Neural progenitor cell (in vitro differentiated cells): Measurements from ENCODE around the gene GPRIN3.

Experiments used
- CTCF ChIP-seq: fragments of 200-600 bp; sonication (generic); IDR thresholded peaks from 2 replicates; pipeline ENCODE4 v1.5.1; 2017; ENCODE audit warnings: antibody characterized with exemption, mild to moderate bottlenecking
- EZH2phosphoT487 ChIP-seq: fragments of 200-600 bp; sonication (generic); IDR thresholded peaks from 2 replicates; pipeline ENCODE4 v1.6.1; 2017; ENCODE audit warnings: antibody characterized with exemption

DNA sequence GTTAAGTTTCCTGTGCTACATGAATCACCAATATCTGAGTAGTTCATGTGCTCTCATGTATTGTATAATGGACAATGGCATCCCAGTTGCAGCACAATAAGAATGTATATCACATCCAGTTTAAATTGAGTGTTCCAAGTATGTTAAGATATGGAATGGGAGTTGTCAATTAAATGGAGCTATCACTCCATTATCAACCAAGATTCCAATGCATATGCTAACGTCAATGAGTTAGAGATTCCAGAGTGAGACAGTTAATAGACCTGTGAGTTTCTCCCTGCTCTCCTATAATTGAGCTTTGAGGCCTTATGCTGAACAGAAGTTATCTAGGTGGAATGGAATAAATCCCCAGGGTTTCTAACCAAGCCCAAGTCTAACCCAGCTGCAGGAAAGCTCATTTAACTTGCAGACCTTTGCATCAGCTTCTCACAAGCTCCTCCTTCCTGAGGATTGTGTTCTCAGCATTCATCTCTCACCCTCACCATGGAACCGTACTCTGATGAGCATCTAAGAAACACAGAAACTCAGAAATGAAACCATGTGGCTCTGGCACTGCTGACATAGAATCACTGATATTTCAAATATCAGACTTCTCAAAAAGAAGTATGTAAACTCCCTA lies 111.4 kb downstream of the GPRIN3 start:
- TF ChIP-seq CTCF: no peak
- no peak for TF ChIP-seq EZH2phosphoT487
